SH-SY5Y (cell line): Measurements from ENCODE around the gene TMEM174.

Experiments used
- GATA2 ChIP-seq: IDR thresholded peaks from 2 replicates; pipeline ENCODE4 v1.6.1; 2011; ENCODE audit warnings: mild to moderate bottlenecking, low read depth, low read length
- GATA3 ChIP-seq: IDR thresholded peaks from 2 replicates; pipeline ENCODE4 v1.6.1; 2011; ENCODE audit warnings: low read depth, mild to moderate bottlenecking, low read length, moderate library complexity

Gene TMEM174

DNA sequence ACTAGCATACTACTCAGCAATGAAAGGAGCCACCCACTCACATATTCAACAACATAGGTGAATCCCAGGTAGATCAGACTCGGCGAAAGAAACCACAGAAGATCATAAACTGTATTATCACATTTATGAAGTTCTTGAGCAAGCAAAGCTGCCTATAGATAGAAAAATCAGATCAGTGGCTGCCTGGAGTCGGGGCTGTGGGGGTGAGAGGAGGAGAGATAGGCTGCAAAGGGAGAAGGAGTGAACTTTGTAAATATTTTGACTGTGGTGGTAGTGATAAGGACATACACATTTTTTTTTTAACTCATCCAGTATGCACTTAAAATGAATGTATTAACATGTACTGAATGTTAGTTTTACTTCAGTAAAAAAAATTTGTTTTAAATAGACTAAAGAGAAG lies 23.5 kb upstream of the TMEM174 start:
- TF ChIP-seq GATA2 (no peak), GATA3 (no peak)

DNA sequence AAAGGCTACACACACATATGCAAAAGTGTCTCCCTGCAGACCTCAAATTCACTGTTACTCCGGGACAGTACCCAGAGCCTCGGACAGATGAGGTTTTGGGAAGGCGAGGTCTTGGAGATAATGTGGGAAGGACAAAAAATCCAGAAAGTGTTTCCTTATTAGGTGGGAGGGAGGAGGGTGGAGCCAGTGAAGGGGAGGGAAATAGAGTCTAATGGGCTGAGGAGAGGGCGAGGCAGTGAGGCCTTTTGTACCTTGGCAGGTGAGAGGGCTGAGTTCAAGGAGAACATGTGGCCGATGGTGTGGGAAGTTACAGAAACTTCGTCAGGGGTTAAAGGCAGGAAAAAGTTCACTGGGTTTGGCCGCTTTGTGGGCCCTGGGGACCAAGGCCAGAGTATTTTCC lies 22.1 kb upstream of the TMEM174 start:
- TF ChIP-seq GATA3 (no peak), GATA2 (no peak)

DNA sequence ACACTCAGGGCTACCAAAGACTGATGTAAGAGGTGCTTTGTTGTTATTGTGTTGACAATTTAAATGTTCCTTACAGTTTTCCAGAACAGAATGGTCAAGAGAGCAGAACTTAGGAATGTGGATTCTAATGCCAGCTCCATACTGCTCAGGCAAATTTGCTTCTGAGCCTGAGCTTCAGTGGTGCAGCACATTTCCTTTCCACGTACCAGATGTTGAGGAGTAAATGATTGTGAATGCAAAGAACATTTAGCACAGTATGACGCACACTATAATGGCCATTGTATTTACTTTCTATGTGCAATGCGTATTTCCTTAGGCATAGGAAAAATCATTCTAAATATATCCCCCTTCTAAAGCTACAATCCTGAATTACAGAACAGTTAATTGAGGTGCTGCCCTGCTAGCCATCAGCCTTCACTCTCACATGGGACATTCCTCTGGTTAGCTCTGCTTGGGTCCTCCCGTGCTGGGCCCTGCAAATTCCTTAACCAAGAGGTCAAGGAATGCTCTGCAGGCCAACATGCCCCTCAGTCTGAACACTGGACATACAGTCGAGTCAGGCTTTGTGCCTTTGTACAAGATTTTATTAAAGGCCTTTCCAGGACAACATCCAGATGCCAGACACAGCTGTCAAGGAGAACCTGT lies 21.1 kb upstream of the TMEM174 start:
- TF ChIP-seq GATA2 (no peak), GATA3 (no peak)

DNA sequence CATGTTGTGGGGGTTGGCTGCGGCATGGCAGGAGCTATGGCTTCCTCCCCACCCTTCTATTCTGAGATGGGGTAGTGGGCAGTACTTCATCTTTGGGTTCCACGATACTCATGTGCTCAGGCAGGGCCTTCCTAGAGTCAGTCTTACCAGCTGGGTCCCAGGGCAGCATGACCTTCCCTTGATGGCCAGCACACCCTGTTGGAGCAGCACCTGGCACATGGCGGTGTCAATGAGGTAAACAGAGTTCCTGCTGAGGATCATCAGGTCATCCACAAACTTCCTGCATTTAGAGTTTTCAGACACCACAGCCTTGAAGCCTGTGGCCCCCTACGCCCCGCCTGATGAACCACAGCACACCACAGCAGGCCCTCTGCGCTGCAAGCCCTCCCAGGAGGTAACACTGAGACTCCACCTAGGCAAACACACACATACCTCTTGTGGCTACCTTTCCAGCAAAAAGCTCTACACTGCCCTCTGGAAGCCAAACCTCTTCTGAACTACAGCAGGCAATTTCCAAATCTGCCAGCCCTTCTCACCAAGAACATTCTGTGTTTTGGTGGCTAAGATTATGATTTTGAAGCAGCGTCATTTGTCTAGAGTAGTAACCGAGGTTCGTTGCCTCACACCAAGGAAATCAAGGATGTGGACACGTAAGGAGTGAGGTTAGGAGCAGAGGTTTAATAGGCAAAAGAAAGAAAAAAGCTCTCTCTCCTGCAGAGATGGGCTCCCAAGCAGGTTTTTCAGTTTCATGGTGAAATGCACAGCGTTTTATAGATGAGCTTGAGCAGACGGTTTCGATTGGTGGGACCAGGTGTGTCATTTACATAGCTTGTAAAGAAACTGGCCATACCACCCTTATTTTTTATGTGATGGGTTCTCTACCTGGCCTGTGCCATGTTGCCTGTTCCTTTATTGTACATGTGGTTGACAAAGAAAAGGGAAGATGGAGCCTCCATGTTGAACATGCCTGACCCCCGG lies 20.3 kb upstream of the TMEM174 start:
- TF ChIP-seq GATA2 (no peak), GATA3 (no peak)

DNA sequence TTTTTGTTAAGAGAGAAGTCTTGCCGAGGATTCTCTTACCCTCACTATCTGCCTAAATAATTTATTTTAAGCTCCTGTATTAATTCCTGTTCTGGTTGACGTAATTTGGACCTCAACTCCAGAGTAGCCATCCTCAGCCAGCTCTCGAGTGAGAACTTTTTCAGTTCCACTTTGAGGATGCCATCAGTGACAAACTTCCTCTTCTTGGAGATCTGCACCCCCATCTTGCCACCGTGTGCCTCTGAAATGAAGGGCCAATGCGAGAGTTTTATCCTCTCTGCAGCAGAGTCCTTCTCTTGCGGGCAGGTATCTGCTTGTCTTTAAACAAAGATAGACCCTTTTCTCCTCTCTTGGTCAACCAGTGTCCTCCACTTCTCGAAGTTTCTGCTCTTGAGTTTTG lies 19.5 kb upstream of the TMEM174 start:
- TF ChIP-seq GATA3, result no peak
- TF ChIP-seq GATA2, result no peak

DNA sequence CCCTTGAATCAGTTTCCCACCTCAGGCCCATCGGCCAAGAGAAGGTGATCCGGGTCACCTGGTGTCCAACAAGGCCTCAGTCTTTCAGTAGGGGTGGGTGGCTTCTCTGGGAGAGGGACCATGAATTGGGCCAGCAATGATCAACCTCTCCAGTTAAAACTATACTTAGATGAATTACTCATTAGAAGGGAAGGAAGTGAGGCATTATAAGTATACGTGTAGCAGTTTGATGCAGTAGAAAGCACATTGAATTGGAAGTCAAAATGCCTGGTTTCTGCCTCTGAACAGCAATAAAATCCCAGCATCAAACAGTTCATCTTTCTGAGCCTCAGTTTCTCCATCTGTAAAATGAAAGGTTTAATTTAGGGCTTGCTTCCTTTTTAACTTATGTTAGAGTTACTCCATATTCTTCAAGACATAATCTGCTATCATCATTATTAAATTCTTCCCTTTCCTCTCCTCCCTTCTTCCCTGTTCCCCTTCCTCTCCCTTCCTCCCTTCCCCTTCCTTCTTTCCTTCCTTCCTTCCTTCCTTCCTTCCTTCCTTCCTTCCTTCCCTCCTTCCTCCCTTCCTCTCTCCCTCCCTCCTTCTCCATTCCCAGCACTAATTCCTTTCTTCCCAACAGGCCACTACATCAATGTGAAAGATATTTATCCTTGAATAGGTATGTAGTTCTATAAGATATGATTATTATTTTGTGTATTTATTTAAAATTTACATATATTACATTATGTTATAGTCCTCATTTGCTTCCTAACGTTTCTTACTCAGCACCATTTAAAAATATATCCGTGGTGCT lies 18.6 kb upstream of the TMEM174 start:
- TF ChIP-seq GATA3, result no peak
- TF ChIP-seq GATA2, result no peak

DNA sequence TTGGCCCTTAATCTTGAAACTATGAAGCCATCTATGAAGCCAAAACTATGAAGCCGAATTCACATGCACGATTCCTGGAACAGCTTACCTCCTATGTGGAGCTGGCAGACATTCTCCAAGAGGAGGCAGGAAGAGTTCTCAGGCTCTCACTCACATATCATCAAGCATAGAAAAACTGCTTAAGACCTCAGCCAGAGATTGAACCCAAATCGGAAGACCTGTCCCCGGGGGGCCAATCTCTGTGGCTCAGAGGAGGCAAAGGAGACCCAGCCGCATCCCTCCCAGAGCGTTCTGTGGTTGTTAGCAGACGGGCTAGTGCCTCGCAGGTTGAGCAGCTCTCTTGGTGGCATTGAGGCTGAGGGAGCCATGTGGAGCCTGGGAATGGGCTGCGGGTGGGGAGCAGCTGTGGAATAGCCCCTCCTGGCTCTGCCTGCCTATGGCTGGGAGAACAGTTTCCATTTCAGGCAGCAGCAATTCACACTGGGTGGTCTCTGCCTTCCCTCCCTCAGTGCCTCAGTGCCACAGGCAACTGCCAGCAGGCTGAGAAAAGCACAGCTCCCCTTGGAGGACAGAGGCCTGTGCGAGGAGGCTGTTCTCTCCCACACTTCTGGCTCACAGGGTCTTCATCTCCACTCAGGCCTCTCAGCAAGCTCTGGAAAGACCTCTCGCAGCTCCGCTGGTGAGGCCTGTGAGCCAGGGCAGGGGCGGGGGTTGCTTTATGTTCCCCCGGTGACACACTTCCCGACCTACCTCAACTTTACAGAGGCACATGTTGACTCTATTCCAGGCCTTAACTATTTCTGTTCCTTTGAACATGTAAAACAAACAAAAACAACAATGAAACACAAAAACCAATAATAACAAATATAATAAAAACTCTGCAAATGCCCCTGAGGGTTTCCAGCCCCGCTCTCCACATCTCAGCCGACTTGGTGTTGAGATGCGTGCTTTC lies 17.4 kb upstream of the TMEM174 start:
- TF ChIP-seq GATA2 (no peak), GATA3 (no peak)

DNA sequence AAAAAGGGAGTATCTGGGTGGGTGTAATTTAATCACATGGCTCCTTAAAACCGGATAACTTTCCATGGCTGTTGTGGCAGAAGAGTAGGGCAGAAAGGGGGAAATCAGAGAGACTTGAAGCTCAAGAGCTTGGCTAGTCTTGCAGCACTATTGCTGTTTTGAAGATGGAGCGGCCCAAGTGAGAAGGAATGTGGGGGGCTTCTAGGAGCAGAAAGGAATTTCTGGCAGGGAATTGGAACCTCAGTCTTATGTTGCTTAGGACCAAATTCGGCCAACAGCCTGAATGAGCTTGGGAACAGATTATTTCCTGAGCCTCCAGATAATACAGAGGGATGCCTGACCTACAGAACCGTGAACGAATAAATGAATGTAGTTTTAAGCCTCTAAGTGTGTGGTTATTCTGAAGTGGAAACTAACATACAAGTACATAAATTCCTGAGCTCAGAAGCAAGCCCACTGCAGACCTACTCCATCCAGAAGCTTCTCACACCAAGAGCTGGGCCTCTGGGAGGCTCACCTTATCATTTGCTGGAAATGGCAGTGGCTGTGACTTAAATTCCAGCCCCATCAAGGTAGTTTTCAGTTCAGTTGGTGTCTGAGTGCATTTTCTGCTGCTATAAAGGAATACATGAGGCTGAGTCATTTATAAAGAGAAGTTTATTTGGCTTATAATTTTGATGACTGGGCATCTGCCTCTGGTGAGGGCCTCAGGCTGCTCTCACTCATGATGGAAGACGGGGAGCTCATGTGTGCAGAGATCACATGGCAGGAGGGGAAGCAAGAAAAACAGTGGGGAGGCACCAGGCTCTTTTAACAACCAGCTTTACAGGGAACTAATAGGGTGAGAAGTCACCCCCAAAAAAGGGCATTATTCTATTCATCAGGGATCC lies 15.3 kb upstream of the TMEM174 start:
- no peak for TF ChIP-seq GATA2
- TF ChIP-seq GATA3, result no peak

DNA sequence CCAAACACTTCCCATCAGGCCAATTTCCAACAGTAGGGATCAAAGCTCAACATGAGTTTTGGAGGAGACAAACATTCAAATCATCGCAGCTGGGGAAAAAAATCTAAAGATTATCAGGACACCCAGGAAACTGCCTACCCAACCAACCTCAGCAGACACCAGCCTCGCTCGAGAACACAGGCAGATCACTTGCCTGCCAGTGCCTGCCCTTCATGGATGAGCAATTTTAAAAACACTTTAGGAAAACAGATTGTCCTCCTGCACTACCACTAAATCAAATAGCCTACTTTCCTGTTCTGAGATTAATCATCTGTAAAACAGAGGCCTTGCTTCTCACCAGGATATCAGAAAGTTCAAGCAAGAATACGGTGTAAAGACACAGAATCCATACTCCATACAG lies 14.7 kb upstream of the TMEM174 start:
- TF ChIP-seq GATA2 (no peak), GATA3 (no peak)

DNA sequence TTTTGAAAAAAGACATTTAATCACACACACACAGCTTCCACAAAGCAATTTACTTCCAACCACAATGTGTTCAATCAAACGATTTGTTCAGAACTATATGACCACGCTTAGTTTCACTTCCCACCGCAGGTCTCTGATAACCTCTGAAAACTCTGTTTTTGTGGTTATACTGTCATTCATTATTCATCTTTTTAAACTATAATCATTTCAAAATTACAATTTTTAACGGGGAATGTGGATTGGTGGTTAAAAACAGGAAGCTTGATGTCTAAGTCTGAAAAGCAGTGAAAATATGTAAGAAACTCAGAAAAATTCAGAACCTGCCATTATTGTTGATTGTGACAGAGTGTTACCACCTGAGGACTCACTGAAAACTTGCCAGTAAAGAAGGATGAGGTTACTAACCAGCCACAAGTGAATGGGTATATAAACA lies 12.7 kb upstream of the TMEM174 start:
- no peak for TF ChIP-seq GATA2
- TF ChIP-seq GATA3, result no peak

DNA sequence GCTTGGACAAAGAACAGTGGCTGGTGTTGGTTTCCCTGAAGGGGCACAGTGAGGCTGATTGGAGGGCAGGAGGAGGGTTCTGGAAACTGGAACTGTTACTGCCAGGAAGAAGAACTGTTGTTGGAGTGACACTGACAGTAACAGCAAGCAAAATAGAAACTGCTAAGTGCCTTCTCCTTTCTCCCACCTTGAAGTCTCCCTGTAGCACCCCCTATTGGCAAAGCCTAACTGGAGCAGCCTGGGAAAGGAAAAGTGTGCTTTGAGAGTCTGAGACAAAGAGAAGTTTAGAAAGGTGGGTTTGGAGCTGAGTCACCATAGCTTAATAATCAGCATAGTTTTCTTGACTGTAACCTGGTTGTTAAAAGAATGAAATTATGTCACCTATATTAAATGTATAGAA lies 2.5 kb upstream of the TMEM174 start:
- TF ChIP-seq GATA3 (no peak), GATA2 (no peak)

DNA sequence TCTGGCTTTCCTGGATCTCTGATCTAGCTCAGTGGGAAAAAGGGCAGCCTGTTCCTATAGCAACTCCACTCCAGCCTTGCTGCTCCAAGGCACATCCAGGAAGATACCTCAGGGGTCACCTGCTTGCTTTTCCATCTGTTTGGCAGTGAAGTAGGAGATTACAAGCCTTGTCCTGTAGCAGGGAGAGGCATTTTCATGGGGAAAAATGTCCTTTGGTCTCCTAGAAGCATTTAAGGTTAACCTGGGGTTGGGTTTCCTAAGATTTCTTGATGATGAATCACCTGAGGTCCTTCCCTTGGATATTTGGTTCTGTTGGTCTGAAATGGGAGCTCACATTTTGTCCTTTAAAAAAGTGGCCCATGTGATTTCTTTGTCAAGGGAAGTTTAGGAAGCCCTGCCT lies 1.5 kb upstream of the TMEM174 start:
- no peak for TF ChIP-seq GATA2
- TF ChIP-seq GATA3, result no peak

DNA sequence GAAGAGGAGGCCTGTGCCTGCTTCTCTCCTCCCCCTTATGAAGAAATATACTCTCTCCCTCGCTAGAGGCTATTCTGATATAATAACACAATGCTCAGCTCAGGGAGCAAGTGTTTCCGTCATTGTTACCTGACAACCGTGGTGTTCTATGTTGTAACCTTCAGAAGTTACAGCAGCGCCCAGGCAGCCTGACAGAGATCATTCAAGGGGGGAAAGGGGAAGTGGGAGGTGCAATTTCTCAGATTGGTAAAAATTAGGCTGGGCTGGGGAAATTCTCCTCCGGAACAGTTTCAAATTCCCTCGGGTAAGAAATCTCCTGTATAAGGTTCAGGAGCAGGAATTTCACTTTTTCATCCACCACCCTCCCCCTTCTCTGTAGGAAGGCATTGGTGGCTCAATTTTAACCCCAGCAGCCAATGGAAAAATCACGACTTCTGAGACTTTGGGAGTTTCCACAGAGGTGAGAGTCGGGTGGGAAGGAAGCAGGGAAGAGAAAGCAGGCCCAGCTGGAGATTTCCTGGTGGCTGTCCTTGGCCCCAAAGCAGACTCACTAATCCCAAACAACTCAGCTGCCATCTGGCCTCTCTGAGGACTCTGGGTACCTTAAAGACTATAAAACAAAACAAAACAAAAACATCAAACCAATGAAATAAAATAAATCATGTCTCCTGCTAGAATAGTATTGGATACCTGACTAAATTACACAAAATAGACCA lies 1.3 kb downstream of the TMEM174 start:
- TF ChIP-seq GATA3, result no peak
- no peak for TF ChIP-seq GATA2
